Activated T-helper 17 cell treated with anti-CD3 and anti-CD28 coated beads, Interleukin-2, amount 50 U/mL, for 72 hours (primary cell): Measurements from ENCODE around the gene PACSIN2. TPM values are rescaled to one million over a fixed set of nuclear protein-coding genes. Genes with fewer than 3 reads are reported as not detected.

Source experiments
- ATAC-seq: fragments of 150-1000 bp; cut with Tn5 transposase; replicated peaks from 2 replicates; pipeline ENCODE4 v1.10.0; 2021; ENCODE audit warnings: mild to moderate bottlenecking, moderate library complexity
- H3K27ac Mint-ChIP-seq: one replicate; pipeline ENCODE4 v1.8.0; 2022; ENCODE audit warnings: mixed read lengths
- H3K27me3 Mint-ChIP-seq: one replicate; pipeline ENCODE4 v1.8.0; 2022; ENCODE audit warnings: mixed read lengths
- H3K36me3 Mint-ChIP-seq: one replicate; pipeline ENCODE4 v1.8.0; 2022; ENCODE audit warnings: low read depth, mild to moderate bottlenecking, mixed read lengths
- H3K4me1 Mint-ChIP-seq: one replicate; pipeline ENCODE4 v1.8.0; 2022; ENCODE audit warnings: mixed read lengths
- H3K4me3 Mint-ChIP-seq: one replicate; pipeline ENCODE4 v1.8.0; 2022; ENCODE audit warnings: mild to moderate bottlenecking, mixed read lengths
- H3K9me3 Mint-ChIP-seq: one replicate; pipeline ENCODE4 v1.8.0; 2022; ENCODE audit warnings: mixed read lengths
- total RNA-seq, 2 donors: library from RNA; stranded (reverse); gene quantifications; one replicate each; pipeline ENCODE4 v1.2.3, GENCODE V29; 2022

The PACSIN2 gene
- total RNA-seq, 2 donors from 2014 or later = 22.9 to 26.3 TPM

- no peaks in the 10 kb centered on the region for H3K9me3 Mint-ChIP-seq
- ATAC-seq = no peak
- H3K4me3 Mint-ChIP-seq = no peak overlapping the region
- H3K4me1 Mint-ChIP-seq = no peaks in the 10 kb centered on the region
- H3K36me3 Mint-ChIP-seq = peaks cover 49% of the 10 kb centered on the region
- no peaks in the 10 kb centered on the region for H3K27me3 Mint-ChIP-seq
- no peak overlapping the region for H3K27ac Mint-ChIP-seq
Measured at GRCh38 chr22:42872821-42873220, 142.1 kb downstream of the PACSIN2 start.

- no peaks in the 10 kb centered on the region for H3K27me3 Mint-ChIP-seq
- H3K4me1 Mint-ChIP-seq = no peaks in the 10 kb centered on the region
- ATAC-seq = no peak
- no peak overlapping the region for H3K4me3 Mint-ChIP-seq
- H3K9me3 Mint-ChIP-seq = no peaks in the 10 kb centered on the region
- H3K27ac Mint-ChIP-seq = no peak overlapping the region
- H3K36me3 Mint-ChIP-seq = peaks cover 42% of the 10 kb centered on the region
Measured at GRCh38 chr22:42871146-42872050, 143.6 kb downstream of the PACSIN2 start.

- Mint-ChIP-seq H3K36me3 (peaks cover 30% of the 10 kb centered on the region), H3K4me3 (no peak overlapping the region), H3K4me1 (no peaks in the 10 kb centered on the region), H3K9me3 (no peaks in the 10 kb centered on the region), H3K27ac (no peak overlapping the region), H3K27me3 (no peaks in the 10 kb centered on the region)
- ATAC-seq = no peak
Measured at GRCh38 chr22:42869888-42870480, 145.0 kb downstream of the PACSIN2 start.

- H3K4me1 Mint-ChIP-seq = no peaks in the 10 kb centered on the region
- H3K9me3 Mint-ChIP-seq = no peaks in the 10 kb centered on the region
- no peak for ATAC-seq
- no peaks in the 10 kb centered on the region for H3K27me3 Mint-ChIP-seq
- no peak overlapping the region for H3K27ac Mint-ChIP-seq
- H3K4me3 Mint-ChIP-seq = no peak overlapping the region
- peaks cover 28% of the 10 kb centered on the region for H3K36me3 Mint-ChIP-seq
Measured at GRCh38 chr22:42869463-42869862, 145.5 kb downstream of the PACSIN2 start.

- Mint-ChIP-seq H3K4me3 (no peak overlapping the region), H3K27me3 (no peaks in the 10 kb centered on the region), H3K4me1 (peaks cover 1% of the 10 kb centered on the region), H3K27ac (no peak overlapping the region), H3K9me3 (no peaks in the 10 kb centered on the region), H3K36me3 (peaks cover 24% of the 10 kb centered on the region)
- no peak for ATAC-seq
Measured at GRCh38 chr22:42868751-42869251, 146.1 kb downstream of the PACSIN2 start.

GRCh38 chr22:42866100-42866499, 148.8 kb downstream of the PACSIN2 start:
- H3K27ac Mint-ChIP-seq = no peak overlapping the region
- no peaks in the 10 kb centered on the region for H3K27me3 Mint-ChIP-seq
- no peak for ATAC-seq
- peaks cover 19% of the 10 kb centered on the region for H3K36me3 Mint-ChIP-seq
- H3K4me3 Mint-ChIP-seq = no peak overlapping the region
- no peaks in the 10 kb centered on the region for H3K9me3 Mint-ChIP-seq
- peaks cover 11% of the 10 kb centered on the region for H3K4me1 Mint-ChIP-seq

GRCh38 chr22:42865536-42865935, 149.4 kb downstream of the PACSIN2 start:
- Mint-ChIP-seq H3K9me3 (no peaks in the 10 kb centered on the region), H3K36me3 (peaks cover 16% of the 10 kb centered on the region)

GRCh38 chr22:42863349-42863961, 151.5 kb downstream of the PACSIN2 start:
- Mint-ChIP-seq H3K36me3 (peaks cover 10% of the 10 kb centered on the region), H3K27me3 (no peaks in the 10 kb centered on the region), H3K27ac (peak overlapping the region; percentile 78), H3K4me1 (peaks cover 11% of the 10 kb centered on the region), H3K9me3 (no peaks in the 10 kb centered on the region), H3K4me3 (peak overlapping the region; percentile 16)
- peak; percentile 87 for ATAC-seq

More at GRCh38 chr22:42865536-42865935, 149.4 kb downstream of the PACSIN2 start:
- peaks cover 11% of the 10 kb centered on the region for H3K4me1 Mint-ChIP-seq
- no peak overlapping the region for H3K27ac Mint-ChIP-seq
- no peak overlapping the region for H3K4me3 Mint-ChIP-seq
- no peak for ATAC-seq
- H3K27me3 Mint-ChIP-seq = no peaks in the 10 kb centered on the region

GRCh38 chr22:42862045-42862734, 152.8 kb downstream of the PACSIN2 start:
- no peaks in the 10 kb centered on the region for H3K9me3 Mint-ChIP-seq
- H3K4me3 Mint-ChIP-seq = no peak overlapping the region
- peaks cover 11% of the 10 kb centered on the region for H3K4me1 Mint-ChIP-seq
- peaks cover 10% of the 10 kb centered on the region for H3K36me3 Mint-ChIP-seq
- H3K27ac Mint-ChIP-seq = no peak overlapping the region
- no peak for ATAC-seq
- no peaks in the 10 kb centered on the region for H3K27me3 Mint-ChIP-seq

GRCh38 chr22:42860968-42861367, 154.0 kb downstream of the PACSIN2 start:
- Mint-ChIP-seq H3K27me3 (no peaks in the 10 kb centered on the region), H3K36me3 (peaks cover 15% of the 10 kb centered on the region), H3K4me3 (no peak overlapping the region), H3K9me3 (no peaks in the 10 kb centered on the region), H3K4me1 (peaks cover 11% of the 10 kb centered on the region), H3K27ac (no peak overlapping the region)
- no peak for ATAC-seq

- H3K27me3 Mint-ChIP-seq = no peaks in the 10 kb centered on the region
- H3K27ac Mint-ChIP-seq = no peak overlapping the region
- H3K4me1 Mint-ChIP-seq = peaks cover 5% of the 10 kb centered on the region
- H3K36me3 Mint-ChIP-seq = peaks cover 6% of the 10 kb centered on the region
- ATAC-seq = no peak
- H3K4me3 Mint-ChIP-seq = peak overlapping the region; percentile 94
- no peaks in the 10 kb centered on the region for H3K9me3 Mint-ChIP-seq
Measured at GRCh38 chr22:42857845-42858481, 157.0 kb downstream of the PACSIN2 start.

- Mint-ChIP-seq H3K4me1 (peaks cover 3% of the 10 kb centered on the region), H3K36me3 (peaks cover 6% of the 10 kb centered on the region), H3K27me3 (no peaks in the 10 kb centered on the region), H3K4me3 (peak within 1 kb of the TSS; percentile 94), H3K9me3 (no peaks in the 10 kb centered on the region), H3K27ac (peak within 1 kb of the TSS; percentile 97)
- peak; percentile 90 for ATAC-seq
Measured at GRCh38 chr22:42856865-42857704, 157.9 kb downstream of the PACSIN2 start, which contains the start of gene ARFGAP3. ARFGAP3 (minus strand) TSS chr22:42857273; CDS start chr22:42857182, 91 bp downstream.
